Measurements from ENCODE around the gene ITSN2.

Gene ITSN2

DNA sequence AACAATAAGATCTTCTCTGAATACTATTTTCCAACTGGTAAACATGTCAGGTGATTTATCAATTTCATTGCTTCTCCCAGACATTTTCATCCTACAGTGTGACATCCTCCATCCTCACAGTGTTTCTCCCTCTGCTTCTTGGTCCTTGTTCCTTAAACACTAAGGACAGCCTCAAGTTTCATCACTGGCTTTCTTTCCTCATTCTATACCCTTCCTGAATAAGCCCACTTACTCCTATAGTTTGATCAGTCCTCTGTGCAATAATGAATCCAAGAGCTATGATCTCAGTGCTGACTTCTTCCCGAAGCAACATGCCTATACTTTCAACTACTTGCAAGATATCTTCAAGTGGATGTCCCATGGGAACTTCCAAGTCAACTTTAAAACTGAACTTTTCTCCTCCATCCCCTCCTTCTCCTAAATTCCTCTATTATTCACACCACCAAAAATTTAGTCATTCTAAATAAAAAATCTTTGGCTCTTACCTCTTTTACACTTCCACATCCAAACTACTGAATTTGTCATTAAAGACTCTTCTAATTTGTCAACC lies 97.8 kb downstream of the ITSN2 start:
- DNase-seq = no peak

- DNase-seq = no peak
Observed at GRCh38 chr2:24261441-24261840, 98.9 kb downstream of the ITSN2 start.

- no peak for DNase-seq
Observed at GRCh38 chr2:24259316-24259715, 101.0 kb downstream of the ITSN2 start.

- no peak for DNase-seq
Observed at GRCh38 chr2:24258718-24259117, 101.6 kb downstream of the ITSN2 start.

- no peak for DNase-seq
Observed at GRCh38 chr2:24253303-24253919, 106.9 kb downstream of the ITSN2 start.

DNA sequence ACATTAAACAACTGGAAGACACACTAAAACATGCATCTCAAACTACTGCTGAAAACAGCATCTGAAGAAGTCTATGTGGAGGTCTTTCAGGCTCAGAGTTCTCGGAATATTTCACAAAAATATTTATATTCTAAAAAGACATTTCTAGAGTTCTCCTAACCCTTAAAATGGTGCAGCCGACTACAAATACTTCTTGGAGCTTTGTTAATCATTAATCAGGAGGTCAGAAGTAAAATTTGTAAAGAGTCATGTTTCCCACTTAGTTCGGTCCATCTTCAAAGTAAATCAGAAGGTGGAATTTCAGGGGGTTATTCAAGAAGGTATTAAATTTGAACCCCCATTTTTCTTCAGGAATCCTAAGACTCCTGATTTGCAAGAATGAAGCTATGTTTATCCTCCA lies 112.7 kb downstream of the ITSN2 start:
- no peak for DNase-seq

GRCh38 chr2:24247164-24247563 lies 113.2 kb downstream of the ITSN2 start:
- DNase-seq = no peak

GRCh38 chr2:24245986-24246776 lies 114.2 kb downstream of the ITSN2 start:
- no peak for DNase-seq

- DNase-seq = no peak
Observed at GRCh38 chr2:24241528-24241927, 118.8 kb downstream of the ITSN2 start.

GRCh38 chr2:24239553-24239952 lies 120.8 kb downstream of the ITSN2 start:
- DNase-seq = no peak

DNA sequence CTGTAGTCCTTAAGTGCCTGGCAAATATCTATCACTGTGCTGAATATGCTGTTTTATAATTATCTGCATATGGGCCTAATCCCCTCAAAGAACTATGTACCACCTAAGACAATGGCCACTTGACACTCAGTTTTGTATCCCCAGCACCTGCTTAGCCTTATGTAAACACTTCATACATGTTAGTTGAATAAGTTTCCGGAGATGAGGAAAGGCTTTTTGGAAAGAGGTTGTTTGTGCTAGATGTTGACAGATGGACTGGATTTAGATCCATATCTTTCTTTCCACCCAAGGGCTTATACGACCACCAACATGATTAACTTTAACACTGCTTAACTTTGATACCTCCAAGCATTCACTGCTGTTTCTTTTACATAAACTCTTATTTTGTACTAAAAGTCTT lies 122.2 kb downstream of the ITSN2 start:
- no peak for DNase-seq

DNA sequence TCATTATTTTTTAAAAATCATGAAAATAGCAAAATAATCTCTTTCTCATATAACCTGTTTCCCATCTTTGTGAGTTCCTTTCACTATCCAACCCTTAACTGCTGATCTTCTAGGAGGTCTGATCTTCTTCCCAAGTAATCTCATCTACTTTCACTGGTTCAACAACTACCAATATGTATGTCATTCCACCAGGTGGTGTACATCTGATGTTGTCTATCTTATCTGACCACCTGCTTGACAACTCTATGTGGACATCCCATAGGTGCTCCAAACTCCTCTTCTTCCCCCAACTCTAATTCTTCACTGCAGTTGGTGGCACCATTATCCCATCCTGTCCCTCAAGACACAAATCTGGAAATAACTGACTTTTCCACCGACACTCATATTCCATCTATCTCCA lies 123.0 kb downstream of the ITSN2 start:
- DNase-seq = no peak

- no peak for DNase-seq
Observed at GRCh38 chr2:24233321-24233720, 127.0 kb downstream of the ITSN2 start.

DNA sequence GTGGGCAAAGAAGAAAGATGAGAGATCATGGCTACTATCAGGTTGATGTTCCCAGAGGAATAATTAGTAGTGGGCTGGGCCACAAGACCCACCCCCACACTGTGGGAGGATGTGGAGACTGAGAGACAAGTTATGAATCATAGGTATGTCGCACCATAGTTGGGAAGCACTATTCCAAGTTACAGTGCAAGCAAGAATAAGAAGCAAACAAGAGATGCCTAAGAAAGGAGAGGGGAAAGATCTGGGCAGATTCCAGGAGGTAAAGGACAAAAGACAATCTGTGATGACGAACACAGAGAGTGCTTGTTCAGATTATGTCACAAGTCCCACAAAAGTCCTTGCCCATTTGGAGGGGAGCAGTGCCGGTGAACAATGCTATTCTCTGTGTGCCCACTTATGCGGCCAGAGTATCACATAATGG lies 128.9 kb downstream of the ITSN2 start:
- DNase-seq = no peak

- no peak for DNase-seq
Observed at GRCh38 chr2:24228470-24228869, 131.9 kb downstream of the ITSN2 start.

DNA sequence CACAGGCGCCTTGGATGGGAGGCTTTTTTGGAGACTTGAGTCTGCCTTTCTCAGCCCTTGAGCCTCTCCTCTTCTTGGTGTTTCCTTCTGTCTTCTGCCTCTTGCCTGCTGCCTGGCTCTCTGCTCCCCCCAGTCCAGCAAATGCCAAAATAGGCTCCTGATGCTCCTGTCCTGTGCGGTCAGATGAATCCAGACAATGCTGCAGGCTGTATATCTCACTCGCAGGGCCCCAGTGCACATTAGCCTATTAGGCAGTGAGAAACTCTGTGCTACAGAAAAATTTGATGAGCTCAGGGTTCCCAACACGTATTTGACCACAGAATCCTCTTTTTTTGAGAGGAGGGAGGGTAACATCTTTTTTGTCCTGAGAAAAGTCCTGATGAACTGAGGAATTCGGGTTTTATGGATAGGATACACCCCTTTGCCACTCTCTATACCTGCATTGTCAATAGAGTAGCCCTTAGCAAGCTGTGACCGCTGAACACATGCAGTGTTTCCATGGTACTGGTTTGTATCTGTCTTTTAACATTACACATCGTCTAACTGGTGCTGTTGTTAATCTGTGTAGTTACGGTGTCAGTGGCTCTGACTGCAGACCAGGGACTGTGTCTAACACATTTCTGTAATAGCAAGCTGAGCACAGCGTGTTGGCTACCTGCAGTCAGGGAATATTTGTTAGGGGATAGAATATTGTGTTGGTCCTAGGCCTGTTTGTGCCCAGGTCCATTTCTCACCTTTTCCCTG lies 134.7 kb downstream of the ITSN2 start:
- no peak for DNase-seq

- no peak for DNase-seq
Observed at GRCh38 chr2:24222946-24223345, 137.4 kb downstream of the ITSN2 start.

GRCh38 chr2:24221343-24222050 lies 138.8 kb downstream of the ITSN2 start:
- no peak for DNase-seq

DNA sequence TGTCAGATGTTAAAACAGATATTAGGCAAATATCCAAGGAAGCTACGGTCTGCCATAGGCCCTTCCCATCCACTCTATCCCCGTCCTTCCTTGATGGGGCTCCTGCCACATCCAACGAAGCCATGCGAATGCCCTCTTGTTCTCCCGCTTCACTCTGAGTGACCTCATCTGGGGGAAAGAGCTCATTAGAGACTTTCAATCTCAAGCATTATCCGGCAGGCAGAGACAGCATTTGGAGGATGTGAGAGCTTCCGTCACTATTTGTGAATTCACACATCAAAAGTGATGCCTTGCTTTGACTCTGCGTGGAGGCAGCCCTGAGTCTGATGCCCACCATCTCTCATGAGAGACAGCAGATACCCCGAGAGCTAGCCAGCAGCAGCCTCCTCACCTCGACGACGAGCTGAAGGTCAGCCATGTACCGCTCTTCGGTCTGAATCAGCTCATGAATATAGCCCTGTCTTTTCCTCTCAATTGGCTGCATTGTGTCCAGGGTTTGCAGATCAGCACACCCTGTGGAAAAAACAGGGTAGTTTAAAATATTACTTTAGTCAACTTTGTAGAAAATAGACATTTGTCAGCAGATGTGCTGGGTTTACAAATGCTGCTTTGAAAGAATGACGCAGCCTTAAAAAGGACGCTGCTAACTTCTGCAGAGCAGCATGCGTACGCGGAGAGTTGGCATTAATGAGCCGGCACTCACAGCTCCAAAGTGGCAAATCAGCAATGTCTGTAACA lies 139.6 kb downstream of the ITSN2 start:
- DNase-seq = no peak

DNA sequence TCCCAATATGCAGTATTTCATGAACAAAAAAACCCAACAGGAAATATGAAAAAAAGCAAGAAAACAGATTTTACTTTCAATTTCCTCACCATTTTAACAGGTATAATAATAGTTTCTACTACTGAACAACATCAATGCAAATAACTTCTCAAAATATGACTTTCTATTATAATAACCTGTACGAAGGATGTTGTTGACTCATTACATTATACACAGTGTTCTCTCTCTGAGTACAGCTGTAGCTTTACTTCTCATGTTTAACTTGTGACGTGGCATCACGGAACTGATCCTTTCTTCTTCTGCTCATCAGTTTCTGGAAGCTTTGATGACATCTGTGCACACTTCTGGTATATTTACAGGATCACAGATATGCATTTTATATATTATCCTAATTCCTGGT lies 145.5 kb downstream of the ITSN2 start:
- no peak for DNase-seq

DNA sequence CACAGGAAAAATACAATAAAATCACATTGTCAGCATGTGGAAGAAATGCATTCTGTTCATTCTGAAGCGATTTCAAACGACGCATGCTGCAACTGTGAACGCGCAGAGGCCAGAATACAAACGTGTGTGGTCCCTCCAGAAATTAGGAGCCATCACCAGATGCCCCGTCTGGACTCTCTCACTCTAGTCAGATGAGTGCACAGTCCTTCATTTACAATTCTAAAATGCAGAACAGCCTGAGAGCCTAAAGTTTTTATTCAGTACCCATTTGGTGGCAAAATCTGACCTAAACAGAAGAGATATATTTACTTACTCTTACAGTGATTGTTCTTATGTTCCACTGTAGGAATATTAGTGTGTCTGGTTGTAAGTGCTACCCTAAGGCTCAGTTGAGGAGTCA lies 148.9 kb downstream of the ITSN2 start:
- no peak for DNase-seq

GRCh38 chr2:24210723-24211122 lies 149.6 kb downstream of the ITSN2 start:
- DNase-seq = no peak
